Fibroblast of lung (primary cell): ENCODE data around the gene CACNA1A. TPM values are rescaled to one million over a fixed set of nuclear protein-coding genes. Genes with fewer than 3 reads are reported as not detected.
A peak's percentile ranks its signal among the peaks of the same experiment; 100 is the strongest.

Experiments
- DNase-seq, 2 donors: peaks; one replicate each; pipeline versions ENCODE4 v3.0.0 to v3.0.0-alpha.2; 2010; ENCODE audit warnings: low read depth in 2 of 2
- H2AFZ ChIP-seq: 2 replicates; pipeline ENCODE4 v1.5.1; 2012; ENCODE audit warnings: low read length, control low read depth, inconsistent platforms
- H3K27ac ChIP-seq: 2 replicates; pipeline ENCODE4 v1.5.1; 2011; ENCODE audit warnings: low read length, control low read depth; ENCODE audit not compliant: insufficient read depth
- H3K27me3 ChIP-seq: 2 replicates; pipeline ENCODE4 v1.5.1; 2011; ENCODE audit warnings: mild to moderate bottlenecking, low read length; ENCODE audit not compliant: control insufficient read depth, insufficient read depth
- H3K36me3 ChIP-seq: 2 replicates; pipeline ENCODE4 v1.5.1; 2011; ENCODE audit warnings: low read length; ENCODE audit not compliant: control insufficient read depth, insufficient read depth
- H3K4me1 ChIP-seq: 2 replicates; pipeline ENCODE4 v1.5.1; 2011; ENCODE audit warnings: low read length; ENCODE audit not compliant: control insufficient read depth, insufficient read depth; ENCODE audit errors: extremely low read depth
- H3K4me2 ChIP-seq: 2 replicates; pipeline ENCODE4 v1.5.1; 2011; ENCODE audit warnings: low read length, control low read depth; ENCODE audit not compliant: insufficient read depth; ENCODE audit errors: extremely low read depth
- H3K4me3 ChIP-seq, 4 experiments: fragments of 200-600 bp in 1 of 4; sonication (generic) in 1 of 4; replicated peaks in 1 of 4; 2 replicates each; pipeline ENCODE4 v1.5.1; 2011 to 2016; ENCODE audit warnings: low read length in 4 of 4, low read depth in 3 of 4, mild to moderate bottlenecking in 3 of 4, control low read depth in 2 of 4, inconsistent platforms in 1 of 4, mixed read lengths in 1 of 4; ENCODE audit not compliant: insufficient read depth in 1 of 4; ENCODE audit errors: control extremely low read depth in 1 of 4
- H3K79me2 ChIP-seq: 2 replicates; pipeline ENCODE4 v1.5.1; 2012; ENCODE audit warnings: mild to moderate bottlenecking, low read length, inconsistent platforms; ENCODE audit not compliant: control insufficient read depth, insufficient read depth
- H3K9ac ChIP-seq: 2 replicates; pipeline ENCODE4 v1.5.1; 2011; ENCODE audit warnings: mild to moderate bottlenecking, low read length, control low read depth; ENCODE audit not compliant: insufficient read depth
- H3K9me3 ChIP-seq: 2 replicates; pipeline ENCODE4 v1.5.1; 2012; ENCODE audit warnings: low read depth, low read length; ENCODE audit not compliant: control insufficient read depth, insufficient read depth
- H4K20me1 ChIP-seq: 2 replicates; pipeline ENCODE4 v1.5.1; 2011; ENCODE audit warnings: low read length; ENCODE audit not compliant: control insufficient read depth, insufficient read depth; ENCODE audit errors: extremely low read depth
- CTCF ChIP-seq, 2 donors: IDR thresholded peaks in 1 of 2; conservative IDR thresholded peaks in 1 of 2; 1 replicate in 1 of 2; 2 replicates in 1 of 2; pipeline ENCODE4 v1.5.1; 2011 to 2012; ENCODE audit warnings: low read length in 2 of 2, control low read depth in 1 of 2, inconsistent platforms in 1 of 2, low read depth in 1 of 2, mild to moderate bottlenecking in 1 of 2
- EZH2 ChIP-seq: IDR thresholded peaks from 2 replicates; pipeline ENCODE4 v1.5.1; 2012; ENCODE audit warnings: low read length, control low read depth, mild to moderate bottlenecking; ENCODE audit errors: missing control alignments
- polyA plus RNA-seq, 2 donors: library from polyadenylated mRNA; depleted of rRNA in 1 of 2; stranded (reverse) in 1 of 2; unstranded in 1 of 2; fragments of >200 nt; gene quantifications; 2 replicates each; pipeline ENCODE4 v1.2.1, GENCODE V29; 2011 to 2012; ENCODE audit warnings: missing spikeins in 1 of 2
- total RNA-seq: library from RNA; depleted of rRNA; stranded (reverse); fragments of >200 nt; gene quantifications from 2 replicates; pipeline ENCODE4 v1.2.1, GENCODE V29; 2014

The CACNA1A gene
- total and polyA plus RNA-seq, 2 donors (not counting 1 experiment from before 2014, with no cell fraction given): 0.96 to 9.7 TPM

GRCh38 chr19:13281567-13282291 is 224.6 kb downstream of the CACNA1A start:
- H3K9me3 ChIP-seq: no peaks in the 10 kb centered on the region
- H3K27me3 ChIP-seq: no peaks in the 10 kb centered on the region
- H3K79me2 ChIP-seq: no peaks in the 10 kb centered on the region
- H3K9ac ChIP-seq: no peak overlapping the region
- no peaks in the 10 kb centered on the region for H3K36me3 ChIP-seq
- DNase-seq: no peak
- no peak overlapping the region for H3K4me3 ChIP-seq
- H4K20me1 ChIP-seq: no peaks in the 10 kb centered on the region
- TF ChIP-seq CTCF (conservative IDR thresholded peaks at IDR 0.05 in 1 of 2, IDR thresholded peaks at IDR 0.05 in 1 of 2; ENCODE audit: low read depth in 1 of 2, low read length in 2 of 2): no peak
- no peak for TF ChIP-seq EZH2
- no peak overlapping the region for H3K4me2 ChIP-seq
- H3K4me1 ChIP-seq: no peaks in the 10 kb centered on the region
- no peak overlapping the region for H3K27ac ChIP-seq
- H2AFZ ChIP-seq: no peak overlapping the region

GRCh38 chr19:13277104-13277809 is 229.0 kb downstream of the CACNA1A start:
- H3K4me3 ChIP-seq: no peak overlapping the region
- peak; percentile 53 to 78 for DNase-seq
- H3K9me3 ChIP-seq: no peaks in the 10 kb centered on the region
- TF ChIP-seq CTCF (conservative IDR thresholded peaks at IDR 0.05 in 1 of 2, IDR thresholded peaks at IDR 0.05 in 1 of 2; ENCODE audit: low read depth in 1 of 2, low read length in 2 of 2): peak; percentile 51 to 59
- TF ChIP-seq EZH2: no peak
- no peaks in the 10 kb centered on the region for H3K36me3 ChIP-seq
- peak overlapping the region; percentile 65 for H2AFZ ChIP-seq
- H3K27ac ChIP-seq: no peak overlapping the region
- no peaks in the 10 kb centered on the region for H3K27me3 ChIP-seq
- no peaks in the 10 kb centered on the region for H4K20me1 ChIP-seq
- H3K4me1 ChIP-seq: no peaks in the 10 kb centered on the region
- H3K4me2 ChIP-seq: no peak overlapping the region
- no peak overlapping the region for H3K9ac ChIP-seq
- H3K79me2 ChIP-seq: no peaks in the 10 kb centered on the region

GRCh38 chr19:13275016-13275722 is 231.1 kb downstream of the CACNA1A start:
- Histone ChIP-seq H3K9ac (no peak overlapping the region), H3K4me3 (no peak overlapping the region), H3K36me3 (no peaks in the 10 kb centered on the region), H3K9me3 (no peaks in the 10 kb centered on the region), H3K27me3 (peaks cover 2% of the 10 kb centered on the region), H3K4me1 (no peaks in the 10 kb centered on the region), H3K4me2 (no peak overlapping the region), H2AFZ (no peak overlapping the region), H3K27ac (no peak overlapping the region), H4K20me1 (no peaks in the 10 kb centered on the region), H3K79me2 (no peaks in the 10 kb centered on the region)
- DNase-seq: no peak
- TF ChIP-seq EZH2 (no peak), CTCF (conservative IDR thresholded peaks at IDR 0.05 in 1 of 2, IDR thresholded peaks at IDR 0.05 in 1 of 2; ENCODE audit: low read depth in 1 of 2, low read length in 2 of 2) (no peak)
